HG02610 (cell line): ENCODE data around the gene TMEM151B.
"Not testable (repeated sequence)": the region's sequence is repeated elsewhere in the genome, so short reads cannot be mapped to it uniquely, and the experiment has no call there.

Experiments used
- ATAC-seq: cut with Tn5 transposase; IDR thresholded peaks from one replicate; pipeline ENCODE4 v1.9.1; 2021; ENCODE audit warnings: mild to moderate bottlenecking, moderate library complexity; ENCODE audit not compliant: unreplicated experiment

Gene TMEM151B

GRCh38 chr6:44269921-44270525 lies at the start of gene TMEM151B:
Gene TMEM151B, plus strand, starts transcription at chr6:44270450. Its CDS starts 293 bp downstream, at chr6:44270743.
- no peak for ATAC-seq

- no peak for ATAC-seq
Measured at GRCh38 chr6:44220913-44221290, 49.3 kb upstream of the TMEM151B start.

- no peak for ATAC-seq
Measured at GRCh38 chr6:44221291-44221960, 48.8 kb upstream of the TMEM151B start.

- ATAC-seq = no peak
Measured at GRCh38 chr6:44221961-44222335, 48.3 kb upstream of the TMEM151B start.

- no peak for ATAC-seq
Measured at GRCh38 chr6:44222486-44223318, 47.5 kb upstream of the TMEM151B start.

- peak; percentile 47 for ATAC-seq
Measured at GRCh38 chr6:44223319-44224028, 46.8 kb upstream of the TMEM151B start, which contains the start of gene SLC29A1. Gene SLC29A1, plus strand, starts transcription at chr6:44223595. Its CDS starts 3,719 bp downstream, at chr6:44227314.

GRCh38 chr6:44224029-44224964 lies 46.0 kb upstream of the TMEM151B start:
- no peak for ATAC-seq

GRCh38 chr6:44224965-44225305 lies 45.3 kb upstream of the TMEM151B start:
- ATAC-seq = no peak

- no peak for ATAC-seq
Measured at GRCh38 chr6:44225579-44226325, 44.5 kb upstream of the TMEM151B start.

GRCh38 chr6:44226368-44227147 lies 43.7 kb upstream of the TMEM151B start:
- ATAC-seq = no peak

- no peak for ATAC-seq
Measured at GRCh38 chr6:44227148-44227793, 43.0 kb upstream of the TMEM151B start.

- no peak for ATAC-seq
Measured at GRCh38 chr6:44228031-44228430, 42.2 kb upstream of the TMEM151B start.

- ATAC-seq = no peak
Measured at GRCh38 chr6:44228433-44228832, 41.8 kb upstream of the TMEM151B start.

GRCh38 chr6:44228836-44229235 lies 41.4 kb upstream of the TMEM151B start:
- ATAC-seq = no peak

GRCh38 chr6:44229376-44230033 lies 40.7 kb upstream of the TMEM151B start:
- no peak for ATAC-seq

GRCh38 chr6:44230034-44230675 lies 40.1 kb upstream of the TMEM151B start:
- ATAC-seq = no peak

GRCh38 chr6:44231426-44231825 lies 38.8 kb upstream of the TMEM151B start:
- ATAC-seq = not testable (repeated sequence)
